HepG2 (cell line): ENCODE measurements around the gene TLCD3B. TPM values are rescaled to one million over a fixed set of nuclear protein-coding genes. Genes with fewer than 3 reads are reported as not detected.

Experiments
- EHMT2 ChIP-seq: fragments of 200-600 bp; sonication (generic); IDR thresholded peaks from 2 replicates; pipeline ENCODE4 v1.7.0; 2017; ENCODE audit warnings: antibody characterized with exemption, low read depth, low read length, borderline replicate concordance
- MLLT10 ChIP-seq: sonication (generic); formaldehyde crosslinking; IDR thresholded peaks from 2 replicates; pipeline ENCODE4 v1.4.0; 2020; ENCODE audit warnings: missing genetic modification reagents
- NFRKB ChIP-seq: fragments of 450-650 bp; IDR thresholded peaks from 2 replicates; pipeline ENCODE4 v1.6.1; 2017
- STAT6 ChIP-seq: sonication (generic); formaldehyde crosslinking; IDR thresholded peaks from 2 replicates; pipeline ENCODE4 v1.4.0; 2020; ENCODE audit warnings: missing genetic modification reagents, mild to moderate bottlenecking, borderline replicate concordance
- THAP9 ChIP-seq: sonication (generic); formaldehyde crosslinking; IDR thresholded peaks from 2 replicates; pipeline ENCODE4; 2020; ENCODE audit warnings: missing genetic modification reagents, mild to moderate bottlenecking, borderline replicate concordance
- TOPORS ChIP-seq: sonication (generic); formaldehyde crosslinking; IDR thresholded peaks from 2 replicates; pipeline ENCODE4 v1.8.0; 2023; ENCODE audit warnings: mild to moderate bottlenecking, missing genetic modification reagents
- ZFP36 ChIP-seq: fragments of 150-350 bp; IDR thresholded peaks from 2 replicates; pipeline ENCODE4 v1.6.1; 2018; ENCODE audit warnings: borderline replicate concordance, low read length, low read depth; ENCODE audit not compliant: partially characterized antibody
- ZHX2 ChIP-seq, 2 experiments: sonication (generic) in 1 of 2; formaldehyde crosslinking in 1 of 2; IDR thresholded peaks; 2 replicates each; pipeline versions ENCODE4 v1.6.1 to v1.9.0; 2014 to 2022; ENCODE audit warnings: antibody characterized with exemption in 1 of 2, borderline replicate concordance in 1 of 2, inconsistent platforms in 1 of 2, low read depth in 1 of 2, missing genetic modification reagents in 1 of 2
- ZNF124 ChIP-seq: sonication (generic); formaldehyde crosslinking; IDR thresholded peaks from 2 replicates; pipeline ENCODE4 v1.4.0; 2020; ENCODE audit warnings: missing genetic modification reagents
- ZNF543 ChIP-seq: sonication (generic); formaldehyde crosslinking; IDR thresholded peaks from 2 replicates; pipeline ENCODE4 v1.4.0; 2020; ENCODE audit warnings: mild to moderate bottlenecking, missing genetic modification reagents
- ZNF703 ChIP-seq: sonication (generic); formaldehyde crosslinking; IDR thresholded peaks from 2 replicates; pipeline ENCODE4 v1.5.1; 2020; ENCODE audit warnings: missing genetic modification reagents, mild to moderate bottlenecking, moderate library complexity, borderline replicate concordance
- ZNF775 ChIP-seq: sonication (generic); formaldehyde crosslinking; IDR thresholded peaks from 2 replicates; pipeline ENCODE4 v1.4.0; 2020; ENCODE audit warnings: missing genetic modification reagents, mild to moderate bottlenecking, moderate library complexity, borderline replicate concordance
- polyA plus RNA-seq, 8 experiments: library from polyadenylated mRNA; depleted of rRNA in 3 of 8; stranded (reverse) in 7 of 8; unstranded in 1 of 8; fragments of >200 nt; fragmentation: Illumina TruSeq in 4 of 8; extraction: Trizol in 4 of 8; gene quantifications; 2 replicates each; pipeline versions ENCODE4 v1.2.1 to v1.2.3, GENCODE V29; 2011 to 2016; ENCODE audit warnings: low read depth in 4 of 8, missing spikeins in 1 of 8, mixed read lengths in 1 of 8; ENCODE audit not compliant: insufficient read depth in 1 of 8
- total RNA-seq, 5 experiments: library from RNA; depleted of rRNA; stranded (reverse); fragments of >200 nt; fragmentation: Illumina TruSeq; extraction: Trizol; gene quantifications; 2 replicates each; pipeline ENCODE4 v1.2.3, GENCODE V29; 2016; ENCODE audit warnings: low read depth in 1 of 5

The TLCD3B gene
- total and polyA plus RNA-seq, 2 of the 13 experiments (the other 11 are each of a cell fraction or from before 2014, with no cell fraction given), result not detected

GRCh38 chr16:30052671-30053372 lies 21.8 kb upstream of the TLCD3B start (continued):
- TF ChIP-seq ZNF124 (CRISPR knock-in tag) (peak; percentile 98), NFRKB (no peak), STAT6 (no peak), ZNF775 (CRISPR knock-in tag) (peak; percentile 70; the same call in 1 of the 2 replicates), ZHX2 (IDR thresholded peaks at IDR 0.05; ENCODE audit: low read depth) (peak; percentile 72; the same call in 1 of the 2 replicates), ZHX2 (CRISPR knock-in tag; IDR thresholded peaks at IDR 0.05; ENCODE audit: borderline replicate concordance) (peak; percentile 69; the same call in 1 of the 2 replicates), ZNF703 (CRISPR knock-in tag) (no peak), TOPORS (CRISPR knock-in tag) (peak; percentile 95), ZFP36 (no peak), EHMT2 (no peak), THAP9 (CRISPR knock-in tag) (peak; percentile 92), MLLT10 (no peak), ZNF543 (CRISPR knock-in tag) (peak; percentile 98)
